Endodermal cell (in vitro differentiated cells): Measurements from ENCODE around the gene FAM98B. TPM values are rescaled to one million over a fixed set of nuclear protein-coding genes. Genes with fewer than 3 reads are reported as not detected.

ENCODE experiments used
- DNase-seq: peaks from one replicate; pipeline ENCODE4 v3.0.0-alpha.2; 2017
- H3K27ac ChIP-seq: 2 replicates; pipeline ENCODE4 v1.5.1; 2013; ENCODE audit warnings: mild to moderate bottlenecking, low read depth, low read length, moderate library complexity
- H3K27me3 ChIP-seq: 2 replicates; pipeline ENCODE4 v1.6.1; 2013; ENCODE audit warnings: mild to moderate bottlenecking, low read length, moderate library complexity; ENCODE audit not compliant: insufficient read depth, control insufficient read depth, poor library complexity, severe bottlenecking
- H3K36me3 ChIP-seq: 2 replicates; pipeline ENCODE4 v1.7.0; 2013; ENCODE audit warnings: mild to moderate bottlenecking, low read length, moderate library complexity; ENCODE audit not compliant: control insufficient read depth, insufficient read depth
- H3K4me1 ChIP-seq: one replicate; pipeline ENCODE4 v1.7.0; 2013; ENCODE audit warnings: low read length; ENCODE audit not compliant: control insufficient read depth, insufficient read depth
- H3K4me3 ChIP-seq: 2 replicates; pipeline ENCODE4 v1.5.1; 2013; ENCODE audit warnings: mild to moderate bottlenecking, low read length, moderate library complexity
- H3K9ac ChIP-seq: 2 replicates; pipeline ENCODE4 v1.6.1; 2013; ENCODE audit warnings: mild to moderate bottlenecking, low read length, moderate library complexity; ENCODE audit not compliant: poor library complexity, severe bottlenecking; ENCODE audit errors: extremely low read depth
- H3K9me3 ChIP-seq: 2 replicates; pipeline ENCODE4 v1.6.1; 2013; ENCODE audit warnings: mild to moderate bottlenecking, low read length, moderate library complexity; ENCODE audit not compliant: control insufficient read depth
- H3K27ac Mint-ChIP-seq: 2 replicates; pipeline ENCODE4 v1.8.0; 2020; ENCODE audit warnings: mixed read lengths
- H3K27me3 Mint-ChIP-seq: 2 replicates; pipeline ENCODE4 v1.8.0; 2021; ENCODE audit warnings: mild to moderate bottlenecking, mixed read lengths; ENCODE audit not compliant: insufficient read depth
- H3K36me3 Mint-ChIP-seq: 2 replicates; pipeline ENCODE4 v1.8.0; 2020; ENCODE audit warnings: low read depth, mixed read lengths
- H3K4me1 Mint-ChIP-seq: 2 replicates; pipeline ENCODE4 v1.8.0; 2020; ENCODE audit warnings: mixed read lengths
- H3K4me3 Mint-ChIP-seq: 2 replicates; pipeline ENCODE4 v1.8.0; 2020; ENCODE audit warnings: mild to moderate bottlenecking, moderate library complexity, mixed read lengths
- H3K9me3 Mint-ChIP-seq: 2 replicates; pipeline ENCODE4 v1.8.0; 2020; ENCODE audit warnings: mild to moderate bottlenecking, mixed read lengths
- WGBS, 2 experiments: methylation state at CpG; one replicate each; pipeline versions ENCODE4 v1.1.5 to v1.1.7; 2013; ENCODE audit warnings: missing lambda C conversion rate in 2 of 2, mixed read lengths in 1 of 2; ENCODE audit not compliant: insufficient coverage in 1 of 2, insufficient read length in 1 of 2; 5-methylcytosine and 5-hydroxymethylcytosine counted together
- total RNA-seq, 2 donors: library from RNA; stranded (reverse); fragmentation: NEBNext Ultra II Directional in 1 of 2; extraction: Animal tissue kit (Norgen Biotek cat#: 25700) in 1 of 2; gene quantifications; 2 replicates in 1 of 2; 3 replicates in 1 of 2; pipeline ENCODE4 v1.2.1, GENCODE V29; 2021
- TF ChIP-seq, protein P1 (sequence below): fragments of 200-600 bp; sonication (generic); conservative IDR thresholded peaks from 2 replicates; pipeline ENCODE4 v1.5.0; 2021; ENCODE audit warnings: antibody characterized with exemption, mild to moderate bottlenecking

Gene FAM98B
- total RNA-seq, 2 donors from 2014 or later, result 54.3 to 55.9 TPM

GRCh38 chr15:38459480-38459879 is 5.6 kb downstream of the FAM98B start:
- H3K27ac Mint-ChIP-seq, result no peak overlapping the region
- Histone ChIP-seq H3K36me3 (no peaks in the 10 kb centered on the region), H3K4me1 (no peaks in the 10 kb centered on the region), H3K9ac (no peak overlapping the region), H3K9me3 (no peaks in the 10 kb centered on the region), H3K4me3 (no peak overlapping the region), H3K27ac (no peak overlapping the region), H3K27me3 (no peaks in the 10 kb centered on the region)
- H3K27me3 Mint-ChIP-seq, result no peaks in the 10 kb centered on the region
- no peaks in the 10 kb centered on the region for H3K9me3 Mint-ChIP-seq
- WGBS, 2 experiments, result 89 to 100% methylated on average over 3 to 6 of the region's 6 CpGs
- peaks cover 7% of the 10 kb centered on the region for H3K4me1 Mint-ChIP-seq
- TF ChIP-seq, protein P1, sequence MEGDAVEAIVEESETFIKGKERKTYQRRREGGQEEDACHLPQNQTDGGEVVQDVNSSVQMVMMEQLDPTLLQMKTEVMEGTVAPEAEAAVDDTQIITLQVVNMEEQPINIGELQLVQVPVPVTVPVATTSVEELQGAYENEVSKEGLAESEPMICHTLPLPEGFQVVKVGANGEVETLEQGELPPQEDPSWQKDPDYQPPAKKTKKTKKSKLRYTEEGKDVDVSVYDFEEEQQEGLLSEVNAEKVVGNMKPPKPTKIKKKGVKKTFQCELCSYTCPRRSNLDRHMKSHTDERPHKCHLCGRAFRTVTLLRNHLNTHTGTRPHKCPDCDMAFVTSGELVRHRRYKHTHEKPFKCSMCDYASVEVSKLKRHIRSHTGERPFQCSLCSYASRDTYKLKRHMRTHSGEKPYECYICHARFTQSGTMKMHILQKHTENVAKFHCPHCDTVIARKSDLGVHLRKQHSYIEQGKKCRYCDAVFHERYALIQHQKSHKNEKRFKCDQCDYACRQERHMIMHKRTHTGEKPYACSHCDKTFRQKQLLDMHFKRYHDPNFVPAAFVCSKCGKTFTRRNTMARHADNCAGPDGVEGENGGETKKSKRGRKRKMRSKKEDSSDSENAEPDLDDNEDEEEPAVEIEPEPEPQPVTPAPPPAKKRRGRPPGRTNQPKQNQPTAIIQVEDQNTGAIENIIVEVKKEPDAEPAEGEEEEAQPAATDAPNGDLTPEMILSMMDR, result no peak
- H3K36me3 Mint-ChIP-seq, result no peaks in the 10 kb centered on the region
- no peak overlapping the region for H3K4me3 Mint-ChIP-seq
- DNase-seq, result no peak

- TF ChIP-seq, protein P1, result no peak
- Histone ChIP-seq H3K27ac (no peak overlapping the region), H3K4me3 (no peak overlapping the region), H3K27me3 (no peaks in the 10 kb centered on the region), H3K9me3 (no peaks in the 10 kb centered on the region), H3K9ac (no peak overlapping the region), H3K36me3 (peaks cover 6% of the 10 kb centered on the region), H3K4me1 (no peaks in the 10 kb centered on the region)
- no peaks in the 10 kb centered on the region for H3K27me3 Mint-ChIP-seq
- H3K36me3 Mint-ChIP-seq, result no peaks in the 10 kb centered on the region
- H3K27ac Mint-ChIP-seq, result no peak overlapping the region
- WGBS, 2 experiments, result 96% methylated on average over 2 of the region's 3 CpGs; no CpG with 5 or more reads in 1 of the 2 experiments
- H3K4me1 Mint-ChIP-seq, result no peaks in the 10 kb centered on the region
- H3K9me3 Mint-ChIP-seq, result no peaks in the 10 kb centered on the region
- no peak overlapping the region for H3K4me3 Mint-ChIP-seq
- no peak for DNase-seq
These were observed 6.6 kb downstream of the FAM98B start for GRCh38 chr15:38460543-38460942.

DNA sequence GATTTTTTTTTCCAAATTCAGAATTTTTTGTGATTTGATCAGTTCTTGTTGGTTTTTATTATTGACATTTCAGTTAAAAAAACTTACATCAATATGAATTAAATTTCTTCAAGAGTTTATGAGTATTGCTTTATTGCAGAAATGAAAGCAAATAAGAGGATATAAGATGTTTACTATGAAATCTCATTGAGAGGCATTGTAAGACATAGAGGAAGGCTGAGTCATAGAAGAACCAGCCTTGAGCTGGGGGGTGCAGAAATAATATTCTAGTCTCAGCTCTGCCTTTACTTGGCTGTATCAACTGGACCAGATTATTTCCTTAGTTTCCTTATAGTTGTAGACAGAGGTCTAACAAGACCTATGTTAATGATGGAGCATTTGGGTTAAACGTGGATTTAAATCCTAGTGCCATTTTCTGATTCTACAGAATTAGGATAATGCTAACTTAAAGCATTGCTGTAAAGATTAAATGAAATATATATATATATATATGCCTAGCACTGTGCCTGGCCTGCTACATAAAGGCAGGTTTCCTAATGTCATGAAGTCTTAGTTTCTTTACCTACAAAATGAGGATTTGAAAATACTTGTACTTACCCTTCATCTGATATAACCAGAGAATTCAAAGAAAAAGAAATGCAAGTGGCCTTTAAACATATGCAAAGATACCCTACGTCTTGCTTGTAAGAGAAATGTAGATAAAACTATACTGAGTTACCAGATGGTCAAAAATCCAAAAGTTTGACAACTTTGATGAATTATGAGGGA is 7.3 kb downstream of the FAM98B start:
- H3K36me3 Mint-ChIP-seq, result no peaks in the 10 kb centered on the region
- no peak for DNase-seq
- H3K9ac ChIP-seq, result no peak overlapping the region
- H3K4me3 Mint-ChIP-seq, result no peak overlapping the region
- no peaks in the 10 kb centered on the region for H3K4me1 Mint-ChIP-seq
- TF ChIP-seq, protein P1, result no peak
- H3K27ac Mint-ChIP-seq, result no peak overlapping the region
- peaks cover 13% of the 10 kb centered on the region for H3K36me3 ChIP-seq
- H3K27me3 Mint-ChIP-seq, result no peaks in the 10 kb centered on the region
- H3K27ac ChIP-seq, result no peak overlapping the region
- no peaks in the 10 kb centered on the region for H3K4me1 ChIP-seq
- H3K27me3 ChIP-seq, result no peaks in the 10 kb centered on the region
- 92 to 100% methylated on average over 1 to 2 of the region's 2 CpGs for WGBS, 2 experiments
- no peaks in the 10 kb centered on the region for H3K9me3 ChIP-seq
- H3K9me3 Mint-ChIP-seq, result no peaks in the 10 kb centered on the region
- H3K4me3 ChIP-seq, result no peak overlapping the region
